Measurements from ENCODE around the gene GALT. TPM values are rescaled to one million over a fixed set of nuclear protein-coding genes. Genes with fewer than 3 reads are reported as not detected.

Gene GALT
- total and polyA plus RNA-seq, 2 experiments from 2014 or later: 121 to 148 TPM

DNA sequence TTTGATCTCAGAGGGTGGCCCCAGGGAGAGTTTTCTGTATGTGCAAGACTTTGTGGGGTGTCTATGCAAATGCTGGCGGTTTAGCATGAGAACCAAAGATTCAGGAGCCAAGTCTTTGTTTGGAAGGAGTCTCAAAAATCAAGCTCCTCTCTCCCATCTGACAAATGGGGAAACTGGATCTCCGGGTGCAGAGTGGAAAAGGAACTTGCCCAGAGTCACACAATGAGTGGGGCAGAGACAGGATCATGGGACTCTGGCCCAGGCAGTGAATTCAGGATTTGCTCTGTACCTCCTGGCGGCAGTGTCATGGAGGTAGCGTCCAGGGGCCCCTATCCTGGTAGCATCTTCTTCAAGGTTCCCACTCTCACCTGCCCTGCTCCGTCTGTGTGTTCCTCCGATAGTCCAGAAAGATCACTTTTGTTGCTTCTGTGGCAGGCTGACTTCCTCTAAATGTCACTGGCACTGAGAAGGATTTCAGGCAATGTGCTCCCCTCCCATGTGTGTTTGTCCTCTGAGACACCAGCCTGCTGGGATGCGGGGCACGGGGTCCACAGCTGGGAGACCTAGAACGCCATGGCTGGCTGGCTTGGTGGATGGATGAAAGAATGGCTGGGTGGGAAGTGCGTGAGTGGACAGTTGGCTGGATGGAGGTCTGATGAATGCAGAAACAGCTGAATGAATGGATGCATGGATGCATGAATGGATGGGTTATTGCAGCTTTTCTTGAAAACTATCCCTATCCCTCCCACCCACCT lies 41.0 kb downstream of the GALT start:
- no peaks in the 10 kb centered on the region for H3K9me3 ChIP-seq (ENCODE audit: low read depth)
- H3K27ac ChIP-seq: no peak overlapping the region
- no peak for TF ChIP-seq CTCF (IDR thresholded peaks at IDR 0.05; ENCODE audit: low read depth, low read length)

GRCh38 chr9:34688329-34689115 lies 42.0 kb downstream of the GALT start:
- TF ChIP-seq CTCF (IDR thresholded peaks at IDR 0.05; ENCODE audit: low read depth, low read length): no peak
- Histone ChIP-seq H3K27me3 (no peaks in the 10 kb centered on the region), H3K4me3 (no peak overlapping the region), H3K9me3 (ENCODE audit: low read depth) (no peaks in the 10 kb centered on the region), H3K4me1 (ENCODE audit: low read depth) (no peaks in the 10 kb centered on the region), H3K36me3 (no peaks in the 10 kb centered on the region), H3K27ac (no peak overlapping the region)
- no peak for DNase-seq (ENCODE audit: low read depth in 1 of 2, low spot score in 1 of 2)

More for the DNA sequence above, 41.0 kb downstream of the GALT start:
- no peaks in the 10 kb centered on the region for H3K4me1 ChIP-seq (ENCODE audit: low read depth)
- DNase-seq (ENCODE audit: low read depth in 1 of 2, low spot score in 1 of 2): no peak
- no peaks in the 10 kb centered on the region for H3K36me3 ChIP-seq
- no peaks in the 10 kb centered on the region for H3K27me3 ChIP-seq
- H3K4me3 ChIP-seq: no peak overlapping the region

- Histone ChIP-seq H3K27ac (no peak overlapping the region), H3K27me3 (no peaks in the 10 kb centered on the region), H3K9me3 (ENCODE audit: low read depth) (no peaks in the 10 kb centered on the region), H3K36me3 (no peaks in the 10 kb centered on the region), H3K4me1 (ENCODE audit: low read depth) (no peaks in the 10 kb centered on the region), H3K4me3 (no peak overlapping the region)
- TF ChIP-seq CTCF (IDR thresholded peaks at IDR 0.05; ENCODE audit: low read depth, low read length): no peak
- no peak for DNase-seq (ENCODE audit: low read depth in 1 of 2, low spot score in 1 of 2)
Observed at GRCh38 chr9:34689116-34689470, 42.6 kb downstream of the GALT start.

DNA sequence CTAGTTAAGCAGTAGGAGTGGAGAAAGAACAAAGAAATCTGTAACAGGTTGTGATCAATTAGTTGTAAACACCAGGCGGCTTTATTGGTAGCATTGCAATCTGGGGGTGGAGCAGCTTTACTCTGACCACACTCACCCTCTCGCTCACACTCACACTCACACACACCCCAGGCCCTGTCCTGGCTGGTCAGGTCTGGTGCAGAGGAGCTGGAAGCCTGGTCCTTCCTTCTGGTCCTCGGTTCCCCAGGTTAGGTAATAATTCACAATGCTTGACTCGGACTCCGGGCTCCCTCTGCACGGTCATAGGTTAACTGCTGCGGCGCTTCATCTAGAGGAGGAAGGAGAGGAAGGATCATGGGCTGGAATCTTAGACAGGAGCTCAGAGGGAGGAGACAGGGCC lies 43.0 kb downstream of the GALT start:
- DNase-seq (ENCODE audit: low read depth in 1 of 2, low spot score in 1 of 2): no peak
- TF ChIP-seq CTCF (IDR thresholded peaks at IDR 0.05; ENCODE audit: low read depth, low read length): no peak

DNA sequence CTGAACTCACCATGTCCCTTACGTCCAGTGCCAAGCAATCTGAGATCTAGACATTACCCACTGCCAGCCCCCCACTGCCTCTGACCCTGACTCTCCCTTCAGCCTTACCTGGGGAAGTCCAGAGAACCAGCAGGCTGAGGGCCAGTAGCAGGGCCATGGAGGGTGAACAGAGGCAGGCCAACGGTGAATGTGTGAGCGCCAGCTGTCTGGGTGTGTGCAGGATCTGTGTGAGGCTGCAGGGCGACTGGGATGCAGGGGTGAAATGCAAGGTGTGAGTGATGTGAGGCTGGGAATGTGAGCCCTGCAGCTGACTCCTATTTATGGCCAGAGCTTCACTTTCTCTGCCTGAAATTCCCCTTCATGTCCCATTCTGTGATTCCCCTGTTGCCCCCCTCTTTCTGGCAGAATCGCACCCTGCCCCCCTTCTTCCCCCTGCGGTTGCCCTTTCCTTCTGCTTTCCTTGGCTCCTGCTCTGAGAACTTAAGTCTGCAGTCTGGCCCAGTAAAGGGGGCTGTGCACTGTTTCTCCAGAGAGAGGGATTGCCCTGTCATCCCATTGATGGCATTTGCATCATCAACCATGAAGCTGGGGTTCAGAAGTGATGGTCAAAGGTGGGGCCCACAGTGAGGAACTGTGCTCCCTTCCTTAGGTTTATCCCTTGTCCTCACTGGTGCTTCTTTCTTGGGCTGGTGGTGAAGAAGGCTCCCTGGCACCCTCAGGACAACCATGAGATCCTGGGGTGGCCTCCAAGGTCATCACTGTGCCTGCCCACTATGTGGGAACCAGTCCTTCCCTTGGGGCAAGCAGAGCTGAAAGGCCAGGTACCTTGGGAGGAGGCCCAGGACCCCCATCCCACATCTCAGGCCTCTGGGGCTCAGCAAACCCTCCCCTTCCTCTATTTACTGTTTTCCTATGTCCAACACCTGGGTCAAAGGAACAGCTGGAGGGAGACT lies 44.8 kb downstream of the GALT start, which contains the start of gene CCL19:
Gene CCL19 (minus strand): TSS at position 294 of the 953 bp plus-strand sequence. CDS start 137 bp downstream, at position 157.
- no peak for DNase-seq (ENCODE audit: low read depth in 1 of 2, low spot score in 1 of 2)
- no peaks in the 10 kb centered on the region for H3K27me3 ChIP-seq
- H3K27ac ChIP-seq: no peak within 1 kb of the TSS
- no peaks in the 10 kb centered on the region for H3K9me3 ChIP-seq (ENCODE audit: low read depth)
- H3K4me1 ChIP-seq (ENCODE audit: low read depth): no peaks in the 10 kb centered on the region
- TF ChIP-seq CTCF (IDR thresholded peaks at IDR 0.05; ENCODE audit: low read depth, low read length): no peak
- no peak within 1 kb of the TSS for H3K4me3 ChIP-seq
- H3K36me3 ChIP-seq: no peaks in the 10 kb centered on the region

More for the DNA sequence above, 43.0 kb downstream of the GALT start:
- no peaks in the 10 kb centered on the region for H3K4me1 ChIP-seq (ENCODE audit: low read depth)
- H3K27ac ChIP-seq: no peak overlapping the region
- no peak overlapping the region for H3K4me3 ChIP-seq
- no peaks in the 10 kb centered on the region for H3K9me3 ChIP-seq (ENCODE audit: low read depth)
- H3K27me3 ChIP-seq: no peaks in the 10 kb centered on the region
- no peaks in the 10 kb centered on the region for H3K36me3 ChIP-seq

Measured in cardiac muscle cell (in vitro differentiated cells and primary cell).